DOHH2 (cell line): ENCODE results near the gene PXMP2.

ENCODE experiments used
- H3F3A ChIP-seq: fragments of 200-600 bp; sonication (generic), shearing (Covaris generic); 2 replicates; pipeline ENCODE4 v1.6.0; 2016; ENCODE audit warnings: antibody characterized with exemption, mild to moderate bottlenecking; ENCODE audit not compliant: control insufficient read depth, insufficient read depth
- H3K27ac ChIP-seq: fragments of 200-600 bp; sonication (generic); 2 replicates; pipeline ENCODE4 v1.5.1; 2014; ENCODE audit warnings: low read depth, mild to moderate bottlenecking, low read length, moderate library complexity
- H3K27me3 ChIP-seq: fragments of 200-600 bp; sonication (generic); 2 replicates; pipeline ENCODE4 v1.6.1; 2014; ENCODE audit warnings: mild to moderate bottlenecking, low read length, mixed read lengths; ENCODE audit not compliant: control insufficient read depth
- H3K36me3 ChIP-seq: fragments of 200-600 bp; sonication (generic); 2 replicates; pipeline ENCODE4 v1.6.1; 2014; ENCODE audit warnings: mild to moderate bottlenecking, low read length, moderate library complexity, mixed read lengths; ENCODE audit not compliant: control insufficient read depth
- H3K4me1 ChIP-seq: fragments of 200-600 bp; sonication (generic); 2 replicates; pipeline ENCODE4 v1.6.1; 2014; ENCODE audit warnings: mild to moderate bottlenecking, low read length, mixed read lengths; ENCODE audit not compliant: control insufficient read depth
- H3K4me2 ChIP-seq: fragments of 200-600 bp; sonication (generic); 2 replicates; pipeline ENCODE4 v1.6.0; 2014; ENCODE audit warnings: mild to moderate bottlenecking, low read length, moderate library complexity
- H3K4me3 ChIP-seq: fragments of 200-600 bp; sonication (generic); 2 replicates; pipeline ENCODE4 v1.5.1; 2014; ENCODE audit warnings: mild to moderate bottlenecking, low read length, mixed read lengths
- H3K79me2 ChIP-seq: fragments of 200-600 bp; sonication (generic); 2 replicates; pipeline ENCODE4 v1.6.1; 2014; ENCODE audit warnings: mild to moderate bottlenecking, low read length, mixed read lengths; ENCODE audit not compliant: control insufficient read depth
- H3K9me2 ChIP-seq: fragments of 200-600 bp; sonication (generic); replicated peaks from 2 replicates; pipeline ENCODE4 v1.6.1; 2014; ENCODE audit warnings: mild to moderate bottlenecking, low read length, mixed read lengths; ENCODE audit not compliant: control insufficient read depth
- H3K9me3 ChIP-seq: fragments of 200-600 bp; sonication (generic); 2 replicates; pipeline ENCODE4 v1.6.1; 2014; ENCODE audit warnings: antibody characterized with exemption, low read length, mixed read lengths; ENCODE audit not compliant: control insufficient read depth, insufficient read depth
- H4K20me1 ChIP-seq: fragments of 200-600 bp; sonication (generic); 2 replicates; pipeline ENCODE4 v1.6.0; 2014; ENCODE audit warnings: low read depth, mild to moderate bottlenecking, antibody characterized with exemption, low read length, moderate library complexity; ENCODE audit not compliant: control insufficient read depth, insufficient read depth
- CTCF ChIP-seq: fragments of 200-600 bp; sonication (generic); IDR thresholded peaks from one replicate; pipeline ENCODE4 v1.5.1; 2014; ENCODE audit warnings: antibody characterized with exemption, mild to moderate bottlenecking, low read depth, low read length; ENCODE audit not compliant: poor library complexity, severe bottlenecking
- EZH2phosphoT487 ChIP-seq: fragments of 200-600 bp; sonication (generic); IDR thresholded peaks from 2 replicates; pipeline ENCODE4 v1.6.1; 2017; ENCODE audit warnings: borderline replicate concordance, mild to moderate bottlenecking, antibody characterized with exemption, low read length, moderate library complexity, mixed read lengths

Gene PXMP2

DNA sequence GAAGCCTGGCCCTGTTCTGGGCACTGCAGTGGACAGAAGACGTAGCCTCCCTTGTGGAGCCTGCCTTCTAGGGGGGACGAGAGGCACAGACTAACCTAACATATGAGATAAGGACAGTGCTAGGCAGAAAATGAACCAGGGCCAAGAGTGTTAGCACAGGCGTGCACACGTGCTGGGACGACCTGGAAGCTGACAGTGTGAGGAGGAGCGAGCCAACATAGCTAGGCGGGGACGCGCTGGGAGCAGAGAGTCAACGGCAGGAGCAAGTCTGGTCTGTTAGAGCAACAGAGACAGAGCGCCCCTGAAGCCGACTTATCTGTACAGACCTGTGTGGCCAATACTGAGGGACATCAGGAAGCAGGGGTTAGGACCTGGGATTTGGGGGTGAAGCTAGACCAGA lies 8.0 kb downstream of the PXMP2 start:
- Histone ChIP-seq H3K27ac (no peak overlapping the region), H3K9me2 (no peaks in the 10 kb centered on the region), H3K27me3 (no peaks in the 10 kb centered on the region), H3K4me2 (no peak overlapping the region), H3K36me3 (peaks cover 60% of the 10 kb centered on the region), H3K79me2 (peaks cover 39% of the 10 kb centered on the region), H3K4me3 (no peak overlapping the region), H3K4me1 (peaks cover 29% of the 10 kb centered on the region), H4K20me1 (no peaks in the 10 kb centered on the region), H3K9me3 (no peaks in the 10 kb centered on the region; the same call in 1 of the 2 replicates), H3F3A (peaks cover 15% of the 10 kb centered on the region)
- TF ChIP-seq CTCF (no peak), EZH2phosphoT487 (no peak)

- Histone ChIP-seq H3K4me2 (peak overlapping the region; percentile 90), H4K20me1 (no peaks in the 10 kb centered on the region), H3K36me3 (peaks cover 75% of the 10 kb centered on the region), H3F3A (peaks cover 13% of the 10 kb centered on the region), H3K27me3 (no peaks in the 10 kb centered on the region), H3K9me3 (no peaks in the 10 kb centered on the region), H3K4me3 (0 out of 2 replicates have a peak overlapping the region, but pooled peaks have one; percentile 12), H3K9me2 (no peaks in the 10 kb centered on the region), H3K27ac (peak overlapping the region; percentile 98), H3K4me1 (peaks cover 58% of the 10 kb centered on the region), H3K79me2 (peaks cover 63% of the 10 kb centered on the region)
- TF ChIP-seq CTCF, result no peak
- TF ChIP-seq EZH2phosphoT487, result no peak
Measured at GRCh38 chr12:132698341-132698740, 11.0 kb downstream of the PXMP2 start.

DNA sequence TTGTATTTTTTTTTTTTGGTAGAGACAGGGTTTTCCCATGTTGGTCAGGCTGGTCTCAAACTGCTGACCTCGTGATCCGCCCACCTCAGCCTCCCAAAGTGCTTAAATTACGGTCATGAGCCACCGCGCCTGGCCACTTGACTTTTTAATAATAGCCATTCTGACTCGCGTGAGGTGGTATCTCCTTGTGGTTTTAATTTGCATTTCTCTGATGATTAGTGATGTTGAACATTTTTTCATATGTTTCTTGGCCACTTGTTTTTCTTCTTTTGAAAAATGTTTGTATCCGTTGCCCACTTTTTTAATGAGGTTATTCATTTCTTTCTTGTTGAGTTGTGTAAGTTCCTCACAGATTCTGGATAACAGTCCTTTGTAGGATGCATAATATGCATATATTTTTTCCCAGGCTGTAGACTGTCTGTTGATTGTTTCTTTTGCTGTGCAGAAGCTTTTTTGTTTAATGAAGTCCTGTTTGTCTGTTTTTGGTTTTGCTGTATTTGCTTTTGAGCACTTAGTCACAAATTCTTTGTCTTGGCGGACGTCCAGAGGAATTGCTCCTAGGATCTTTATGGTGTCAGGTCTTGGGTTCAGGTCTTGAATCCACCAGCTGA lies 12.9 kb downstream of the PXMP2 start:
- peak overlapping the region; percentile 90 for H3K4me2 ChIP-seq
- H3K27ac ChIP-seq, result peak overlapping the region; percentile 98
- TF ChIP-seq CTCF (no peak), EZH2phosphoT487 (no peak)
- peaks cover 84% of the 10 kb centered on the region for H3K36me3 ChIP-seq
- H3K27me3 ChIP-seq, result no peaks in the 10 kb centered on the region
- no peaks in the 10 kb centered on the region for H4K20me1 ChIP-seq
- peaks cover 61% of the 10 kb centered on the region for H3K4me1 ChIP-seq
- H3K9me3 ChIP-seq, result no peaks in the 10 kb centered on the region
- H3F3A ChIP-seq, result peaks cover 17% of the 10 kb centered on the region
- peak overlapping the region; percentile 66 for H3K4me3 ChIP-seq
- H3K9me2 ChIP-seq, result no peaks in the 10 kb centered on the region
- peaks cover 70% of the 10 kb centered on the region for H3K79me2 ChIP-seq
